GM18873 (cell line): Measurements from ENCODE around the gene CDK14.

ENCODE experiments used
- ATAC-seq: cut with Tn5 transposase; IDR thresholded peaks from one replicate; pipeline ENCODE4 v1.9.1; 2021; ENCODE audit warnings: mild to moderate bottlenecking, moderate library complexity, moderate number of reproducible peaks; ENCODE audit not compliant: unreplicated experiment, low FRiP score

Gene CDK14

DNA sequence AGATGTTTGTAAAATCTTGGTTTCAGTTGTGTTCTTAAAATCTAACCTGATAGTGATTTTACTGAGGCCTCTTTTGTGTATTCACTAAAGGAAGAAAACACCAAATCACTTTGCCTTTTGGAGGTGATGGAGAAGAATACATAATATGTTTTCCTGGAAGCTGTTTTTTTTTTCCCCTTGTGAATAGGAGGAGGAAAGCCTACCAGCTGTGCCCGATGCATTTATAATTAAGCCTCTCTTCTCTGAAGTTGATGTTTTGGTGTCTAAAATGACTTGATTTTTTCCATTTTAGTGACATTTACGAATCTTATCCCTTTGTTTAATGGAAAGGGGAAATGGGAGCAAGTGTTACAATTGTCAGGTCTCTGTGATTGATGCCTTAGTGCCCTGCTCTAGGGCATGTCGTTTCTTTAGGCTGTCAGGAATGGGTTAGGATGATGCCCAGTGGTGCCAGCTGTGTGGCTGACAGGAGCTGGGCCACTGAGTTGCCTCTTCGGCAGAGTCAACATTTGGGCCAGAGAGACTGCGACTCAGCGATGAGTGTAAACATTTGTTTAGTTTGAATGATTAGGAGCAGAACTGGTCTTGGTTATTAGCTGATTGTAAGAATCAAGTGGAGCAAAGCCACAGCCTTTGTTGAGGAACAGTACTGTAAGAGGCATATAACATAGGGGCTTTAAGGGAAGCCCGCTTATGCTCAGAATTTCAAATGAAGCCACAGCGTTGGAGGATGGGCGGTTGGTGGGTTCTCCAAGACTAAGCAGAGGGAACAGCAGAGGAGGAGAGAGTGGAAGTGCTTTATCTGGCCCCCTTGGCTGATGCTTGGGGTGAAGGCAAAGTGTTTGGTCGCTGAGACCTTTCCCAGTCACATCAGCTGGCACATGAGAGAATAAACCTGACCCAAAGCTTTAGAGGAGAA lies 81.6 kb downstream of the CDK14 start:
- ATAC-seq: no peak

DNA sequence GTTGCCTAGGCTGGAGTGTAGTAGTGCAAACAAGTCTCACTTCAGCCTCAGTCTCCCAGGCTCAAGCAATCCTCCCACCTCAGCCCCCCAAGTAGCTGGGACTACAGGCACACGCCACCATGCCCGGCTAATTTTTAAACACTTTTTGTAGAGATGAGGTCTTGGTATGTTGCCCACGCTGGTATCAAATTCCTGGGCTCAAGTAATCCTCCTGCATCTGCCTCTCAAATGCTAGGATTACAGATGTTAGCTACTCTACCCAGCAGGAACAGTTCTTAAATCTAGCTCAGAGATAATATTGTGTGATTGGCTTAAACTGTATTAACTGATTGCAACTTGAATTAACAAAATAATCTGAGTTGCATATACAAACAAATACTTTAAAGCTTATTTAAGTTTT lies 82.9 kb downstream of the CDK14 start:
- ATAC-seq: no peak

DNA sequence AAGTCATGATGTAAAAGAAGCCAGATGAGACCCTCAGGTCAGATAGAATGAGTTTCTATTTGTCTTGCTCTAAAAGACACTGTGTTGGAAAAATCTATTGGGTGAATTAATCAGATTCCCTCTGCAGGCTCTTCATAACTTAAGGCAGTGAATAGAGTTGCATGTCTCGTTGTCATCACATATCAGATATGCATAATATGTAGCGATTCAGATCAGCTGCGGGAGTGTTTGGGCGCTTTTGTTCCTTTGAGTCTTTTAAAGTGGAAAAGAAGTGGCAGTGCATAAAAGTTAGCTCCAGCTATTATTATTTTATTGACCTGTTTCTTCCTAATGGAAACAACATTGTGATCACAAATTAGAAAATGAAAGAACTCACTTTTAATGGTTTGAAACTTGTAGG lies 84.4 kb downstream of the CDK14 start:
- ATAC-seq: no peak

DNA sequence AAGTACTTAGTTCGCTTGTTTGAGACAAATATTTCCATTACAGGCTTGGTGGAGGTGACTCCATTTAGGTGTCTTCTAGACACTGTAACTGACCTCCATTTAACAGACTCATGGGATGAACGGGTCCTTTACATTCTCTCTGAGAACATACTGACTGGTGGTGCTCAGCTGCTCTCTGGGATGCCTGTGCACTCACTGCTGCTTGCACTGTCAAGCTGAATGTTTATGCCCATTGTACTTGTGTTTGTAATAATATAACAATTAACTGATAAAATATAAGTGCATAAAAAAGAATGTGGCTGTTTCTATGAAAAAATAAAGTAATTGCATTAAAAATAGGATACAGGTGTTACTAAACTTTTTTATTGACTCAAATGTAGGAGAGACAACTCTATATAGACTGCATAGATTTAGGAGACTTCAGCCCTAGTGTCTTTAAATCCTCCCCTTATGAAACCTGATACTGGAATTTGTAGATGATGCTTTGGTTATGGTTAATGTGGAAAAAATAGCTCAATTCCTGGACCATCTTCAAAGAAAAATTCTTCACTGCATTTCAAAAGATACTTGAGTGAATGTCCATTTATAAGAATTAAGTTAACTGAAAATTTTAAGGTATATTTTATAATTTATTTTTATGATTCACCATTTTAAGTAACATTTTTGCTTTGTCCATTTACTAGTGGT lies 85.4 kb downstream of the CDK14 start:
- ATAC-seq: no peak

DNA sequence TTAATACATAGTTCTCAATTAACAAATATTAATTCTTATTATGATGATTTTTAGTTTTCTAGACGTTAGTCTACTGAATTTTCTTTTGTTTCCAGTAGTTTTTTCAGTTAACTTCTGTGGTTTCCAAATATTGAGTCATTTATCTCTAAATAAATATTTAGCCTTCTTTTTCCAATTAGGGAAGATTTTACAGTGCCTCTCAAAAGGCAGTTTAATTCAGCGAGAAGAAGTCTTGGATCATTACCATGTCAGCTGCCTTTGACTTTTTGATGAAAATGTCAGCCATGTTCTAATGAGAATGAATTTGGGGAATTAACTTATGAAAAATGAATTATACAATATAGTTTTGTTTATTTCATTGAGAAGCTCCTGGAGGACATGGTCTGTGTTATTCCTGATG lies 90.0 kb downstream of the CDK14 start:
- no peak for ATAC-seq

DNA sequence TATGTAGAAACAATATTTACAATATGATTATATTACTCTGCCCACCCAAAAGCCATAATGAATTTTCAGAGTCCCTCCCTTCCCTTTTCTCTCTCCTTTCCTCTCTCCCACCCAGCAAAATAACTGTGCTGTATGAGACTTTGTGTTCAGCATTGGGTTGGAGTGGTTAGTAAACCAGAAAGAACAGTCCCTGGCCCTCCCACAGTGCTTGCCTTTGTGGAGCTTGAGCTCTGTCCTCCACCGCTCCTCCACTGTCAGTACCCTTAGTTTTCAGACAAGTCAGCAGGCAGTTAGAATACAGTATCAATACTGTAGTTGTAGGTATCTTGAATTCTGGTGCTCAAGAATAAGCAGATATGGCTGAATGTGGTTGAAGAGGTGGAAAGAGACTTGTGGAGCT lies 92.7 kb downstream of the CDK14 start:
- no peak for ATAC-seq

DNA sequence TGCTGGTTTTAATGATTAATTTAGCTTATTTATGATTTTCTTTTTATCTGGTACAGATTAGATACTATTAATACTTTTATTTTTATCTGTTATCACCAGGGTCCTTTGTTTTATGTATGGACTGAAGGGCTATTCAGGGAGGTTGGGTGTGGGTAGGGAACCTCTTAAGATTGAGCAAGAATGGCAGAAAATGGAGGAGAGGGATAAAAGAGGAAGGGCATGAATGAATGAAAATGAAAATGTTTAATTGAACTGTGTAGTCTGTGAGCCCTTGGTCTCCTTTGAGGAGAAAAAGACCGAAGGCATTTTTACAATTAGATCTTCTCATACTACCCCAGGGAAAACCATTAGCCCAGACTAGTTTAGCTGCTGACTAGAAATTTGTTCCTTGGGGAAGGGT lies 93.1 kb downstream of the CDK14 start:
- ATAC-seq: no peak

DNA sequence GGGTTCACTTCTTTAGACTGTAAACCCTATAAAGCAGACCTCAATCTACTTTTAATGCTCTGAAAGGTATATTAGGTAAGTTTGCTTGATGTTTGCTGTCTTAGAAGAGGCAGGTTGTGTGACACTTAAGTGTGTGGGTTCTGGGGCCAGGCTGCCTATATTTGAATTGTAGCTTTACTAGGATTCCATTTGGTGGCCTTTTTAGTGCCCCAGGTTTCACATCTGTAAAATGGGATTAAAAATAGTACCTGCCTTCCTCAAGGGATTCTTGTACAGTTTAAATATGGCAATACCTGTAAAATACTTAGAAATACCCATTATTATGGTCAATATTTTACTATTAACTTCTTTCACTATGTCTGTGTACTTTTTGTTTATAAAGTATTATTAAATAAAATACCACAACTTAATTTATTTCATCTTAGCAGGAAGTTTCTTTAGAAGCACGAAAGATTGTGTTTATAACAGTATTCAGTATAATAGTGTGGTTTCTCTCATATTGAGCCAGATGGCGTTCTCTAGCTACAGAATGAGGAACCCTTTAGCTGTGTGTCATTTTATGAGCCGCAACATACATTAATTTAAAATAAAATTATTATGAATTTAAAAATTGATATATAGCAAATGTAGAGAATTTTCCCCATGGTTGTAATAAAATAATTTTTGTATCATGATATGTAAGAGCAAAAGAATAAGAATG lies 94.2 kb downstream of the CDK14 start:
- no peak for ATAC-seq

DNA sequence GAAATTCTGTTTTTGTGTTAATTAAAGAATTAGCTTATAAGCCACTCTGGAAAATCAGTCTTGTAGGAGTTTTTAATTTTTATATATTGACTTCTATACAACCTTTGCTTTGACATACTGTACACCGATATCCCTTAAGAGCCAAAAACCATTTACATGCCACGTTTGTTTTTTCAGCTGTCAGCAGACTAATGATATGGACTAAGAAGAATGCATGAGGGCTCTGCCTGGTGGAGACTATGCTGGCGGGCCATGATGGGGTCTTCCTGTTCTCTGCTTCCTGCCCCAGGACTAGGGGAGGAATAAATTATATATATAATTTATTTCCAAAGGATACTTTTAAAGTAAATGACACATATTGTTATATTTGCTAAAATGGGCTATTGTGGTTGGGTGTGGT lies 96.3 kb downstream of the CDK14 start:
- ATAC-seq: no peak

DNA sequence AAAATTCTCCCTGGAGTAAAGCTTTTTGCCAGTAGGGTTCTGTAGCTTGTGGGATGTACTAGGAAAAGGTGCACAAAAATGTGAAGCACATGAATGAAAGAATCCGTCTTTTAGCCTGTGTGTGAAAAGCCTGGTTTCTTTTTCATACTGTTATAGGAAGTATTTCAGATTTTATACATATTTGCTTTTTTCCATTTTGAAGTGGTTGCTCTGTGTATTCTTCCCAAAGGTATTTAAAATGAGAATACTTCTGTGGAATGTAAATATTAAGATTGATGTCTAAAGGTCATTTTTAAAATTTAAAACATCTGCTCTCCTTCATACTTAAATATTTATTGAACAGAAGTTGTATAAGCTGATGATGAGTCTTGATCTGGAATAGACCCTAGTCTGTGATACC lies 96.8 kb downstream of the CDK14 start:
- no peak for ATAC-seq

DNA sequence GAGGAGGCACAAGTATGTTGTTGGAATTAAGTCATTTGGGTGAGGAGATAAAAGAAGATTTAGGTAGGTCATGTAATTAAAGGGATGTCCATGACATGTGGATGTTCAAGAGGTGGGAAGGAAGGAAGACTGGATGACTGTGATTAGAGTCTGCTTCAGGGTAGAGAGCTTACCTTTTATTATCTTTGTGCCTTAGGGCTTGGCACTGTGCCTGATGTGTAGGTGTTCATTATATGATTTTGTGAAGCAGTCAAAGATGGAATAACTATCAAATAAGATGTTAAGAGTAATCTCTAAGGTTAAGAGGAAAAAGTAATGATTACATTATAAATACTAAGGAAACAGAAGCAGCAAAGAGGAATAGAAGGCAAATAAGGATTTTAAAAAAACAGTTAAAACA lies 97.8 kb downstream of the CDK14 start:
- no peak for ATAC-seq

DNA sequence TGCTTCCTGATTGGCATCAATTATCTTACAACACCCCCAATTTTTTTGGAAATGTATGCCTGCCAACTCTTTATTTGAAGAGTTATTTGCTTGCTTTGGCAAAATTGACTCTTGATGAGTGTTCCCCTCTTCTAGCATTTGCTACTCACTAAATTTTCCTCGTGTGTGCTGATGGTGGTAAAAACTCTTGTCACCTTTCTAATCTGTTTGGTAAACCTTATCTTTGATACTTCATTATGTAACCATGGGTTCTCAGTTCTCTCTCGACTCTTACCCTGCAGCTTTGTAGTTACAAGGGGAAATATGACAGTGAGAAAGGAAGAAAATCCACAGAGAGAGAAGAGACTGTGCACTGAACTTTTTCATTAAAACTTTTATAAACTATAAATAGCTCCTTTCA lies 102.5 kb downstream of the CDK14 start:
- no peak for ATAC-seq

DNA sequence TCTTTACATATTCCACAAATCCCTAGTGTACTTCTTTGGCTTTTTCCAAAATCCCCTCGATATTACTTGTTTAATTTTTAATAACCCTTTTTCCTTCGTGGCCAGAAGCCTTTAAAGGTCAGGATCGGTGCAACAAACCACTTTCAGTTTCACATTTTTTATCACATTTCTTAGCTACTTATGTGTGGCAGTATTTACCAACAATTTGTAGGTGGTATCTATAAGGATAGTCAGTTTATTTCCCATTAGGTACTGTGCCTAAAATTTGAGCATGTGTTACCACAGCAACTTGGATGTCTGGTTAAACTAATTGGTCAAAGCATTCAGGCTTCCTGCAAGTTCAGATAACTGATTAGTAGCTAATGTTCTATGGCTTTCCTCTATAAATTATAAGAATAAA lies 104.9 kb downstream of the CDK14 start:
- ATAC-seq: peak; percentile 54

DNA sequence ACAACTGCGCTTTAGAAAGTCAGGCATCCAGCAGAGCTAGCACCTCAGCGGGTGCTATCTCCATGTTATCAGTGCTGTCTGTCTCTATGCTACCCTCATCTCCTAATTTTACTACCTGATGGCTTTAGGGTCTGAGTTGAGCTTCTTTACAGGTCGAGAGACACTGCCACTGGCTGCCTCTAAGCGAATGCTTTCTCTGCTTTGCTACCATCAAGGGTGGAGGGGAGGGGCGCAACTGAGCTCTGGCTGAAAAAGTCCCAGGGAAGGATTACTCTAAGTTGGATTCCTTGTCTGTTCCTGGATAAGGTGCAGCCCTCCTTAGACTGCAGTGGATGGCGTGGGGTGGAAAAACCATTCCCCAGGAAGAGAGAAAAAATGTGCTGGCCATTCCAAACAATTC lies 105.7 kb downstream of the CDK14 start:
- ATAC-seq: no peak

DNA sequence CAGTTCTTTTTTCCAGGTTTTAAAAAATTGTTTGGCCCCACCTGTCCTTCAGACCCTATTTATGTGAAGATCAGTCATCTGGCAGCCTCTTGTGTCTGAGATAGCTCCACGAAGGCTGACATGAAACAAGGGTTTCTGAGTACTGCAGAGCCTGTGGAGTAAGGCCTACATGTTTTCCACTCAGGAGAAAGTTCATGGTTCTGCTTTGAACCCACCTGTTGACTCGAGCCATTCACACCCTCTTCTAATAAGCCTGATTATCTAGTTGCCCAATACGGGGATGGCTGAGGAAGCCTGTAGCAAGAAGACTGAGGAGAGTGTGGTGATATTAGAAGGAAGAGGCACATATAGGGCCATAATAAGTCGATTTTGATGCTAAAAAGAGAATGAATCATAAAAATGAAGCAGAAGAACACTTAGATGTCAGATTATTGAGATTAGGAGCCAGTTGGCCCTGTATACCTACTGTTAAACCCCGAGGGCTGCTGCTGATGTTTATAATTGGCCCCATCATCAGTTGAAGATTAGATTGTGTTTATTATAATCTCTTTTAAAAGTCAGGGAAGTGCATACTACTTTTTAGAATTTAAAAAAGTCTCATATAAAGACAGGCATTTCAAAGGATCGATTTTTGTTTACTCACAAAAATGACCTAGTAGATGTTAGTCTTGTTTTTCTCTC lies 109.4 kb downstream of the CDK14 start:
- ATAC-seq: no peak

DNA sequence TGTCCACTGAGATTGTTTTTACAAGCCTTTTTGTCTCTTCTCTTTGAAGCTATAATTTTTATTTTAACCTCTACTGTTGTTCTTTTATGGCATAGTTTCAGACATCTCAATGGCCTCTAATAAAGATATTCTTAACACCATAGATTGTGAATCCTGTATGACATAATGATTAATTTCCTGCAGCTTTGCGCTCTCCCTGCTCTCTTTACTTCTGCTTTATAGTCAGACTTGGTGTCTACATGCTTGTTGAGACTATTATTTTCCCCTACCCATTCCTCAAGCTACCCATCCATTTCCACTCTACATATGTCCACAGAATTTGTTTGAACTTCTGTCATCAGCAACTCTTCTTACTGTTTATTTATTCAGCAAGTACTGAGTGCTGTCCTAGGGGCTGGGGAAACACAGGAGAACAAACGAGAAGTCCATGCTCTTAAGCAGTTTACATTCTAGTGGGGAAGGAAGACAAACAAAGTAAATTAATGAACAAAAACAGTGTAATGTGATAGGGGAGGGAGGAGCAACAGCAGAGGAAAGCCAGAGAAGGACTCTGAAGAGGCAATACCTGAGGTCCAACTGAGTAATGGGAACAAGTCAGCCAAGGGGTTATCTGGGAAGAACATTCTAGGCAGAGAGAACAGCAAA lies 110.1 kb downstream of the CDK14 start:
- no peak for ATAC-seq

DNA sequence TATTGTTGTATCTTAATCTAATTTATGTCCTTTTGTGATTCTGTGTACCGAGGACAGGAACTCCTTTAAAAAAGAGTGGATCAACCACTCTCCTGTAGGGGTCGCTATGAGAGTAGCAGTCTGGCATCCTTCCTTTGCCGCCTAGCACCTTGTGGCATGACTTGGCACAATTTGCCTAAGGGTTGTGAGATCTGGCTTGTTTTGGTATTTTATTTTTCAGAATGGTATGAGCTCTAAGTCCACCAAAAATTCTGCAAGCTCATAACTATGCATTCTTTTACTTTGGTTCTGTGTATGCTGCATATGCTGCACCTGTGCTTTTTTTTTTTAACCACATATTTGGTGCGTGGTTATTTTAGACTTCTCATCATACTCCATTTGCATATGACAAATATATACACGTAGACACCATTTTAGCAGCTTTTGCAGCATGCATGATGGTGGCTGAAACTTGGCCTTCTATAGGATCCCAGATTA lies 112.8 kb downstream of the CDK14 start:
- ATAC-seq: peak; percentile 56

DNA sequence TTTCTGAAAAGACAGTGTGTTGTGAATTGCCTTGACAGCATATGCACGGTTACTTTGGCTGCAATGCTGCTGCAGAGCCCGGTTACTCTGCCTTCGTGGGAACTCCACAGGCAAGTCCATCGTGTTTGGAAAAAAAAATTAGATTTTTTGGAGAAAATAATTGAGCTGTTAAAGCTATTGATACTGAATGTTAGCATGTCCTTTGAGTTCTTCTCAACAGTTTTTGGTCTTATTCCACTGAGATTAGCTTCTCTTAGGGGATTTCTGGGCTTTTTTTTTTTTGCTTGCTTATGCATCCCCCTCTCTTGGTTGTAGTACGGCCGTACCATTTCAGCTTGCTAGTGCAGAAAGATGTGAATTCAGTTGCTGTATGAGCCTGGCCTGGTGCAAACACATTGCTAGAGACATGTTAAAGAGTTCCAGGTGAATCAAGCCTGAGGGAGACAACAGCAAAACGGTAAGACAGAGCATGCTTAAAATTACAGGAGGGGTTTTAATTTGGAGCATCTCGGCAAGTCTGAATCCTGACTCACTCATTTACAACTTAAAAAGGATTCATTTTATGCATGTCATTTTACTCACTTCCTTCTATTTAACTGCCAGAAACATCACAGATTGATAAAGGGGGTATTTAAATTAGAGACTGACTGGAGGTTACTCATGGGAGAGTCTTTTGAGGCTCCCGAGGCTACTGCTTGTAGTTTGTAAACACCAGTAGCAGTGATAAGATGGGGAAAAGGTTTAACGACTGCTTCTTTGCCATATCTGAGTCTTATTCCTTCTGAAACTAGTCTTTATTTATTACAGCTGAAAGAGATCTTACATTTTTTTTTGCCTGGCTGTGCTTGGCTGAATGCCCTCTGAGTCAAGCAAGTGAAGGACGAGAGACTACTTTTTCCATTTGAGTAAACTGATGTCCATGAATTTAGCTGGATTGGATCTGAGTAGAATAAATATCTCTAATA lies 113.7 kb downstream of the CDK14 start:
- ATAC-seq: peak; percentile 40

DNA sequence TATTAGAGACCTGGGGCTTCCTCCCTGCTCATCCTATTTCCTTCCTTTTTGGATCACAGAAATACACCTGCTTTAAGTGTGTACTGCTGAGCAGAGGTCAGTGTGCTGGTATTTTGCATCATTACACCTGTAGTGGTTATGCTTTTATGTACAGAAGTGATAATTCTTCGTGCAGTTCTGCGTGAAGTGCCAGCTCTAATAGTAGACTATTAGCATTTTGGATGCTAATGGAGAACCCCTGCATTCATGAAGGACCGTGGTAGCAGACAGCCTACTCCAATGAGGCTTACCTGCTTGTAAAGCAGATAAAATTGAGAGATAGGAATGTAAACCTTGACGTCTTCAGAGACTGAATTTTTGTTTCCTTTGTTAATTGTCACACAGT lies 114.3 kb downstream of the CDK14 start:
- no peak for ATAC-seq
